Endometrium (tissue), 2 donors: ENCODE results near the gene PLA1A.
A peak's percentile ranks its signal among the peaks of the same experiment; 100 is the strongest.
"Not testable (repeated sequence)": the region's sequence is repeated elsewhere in the genome, so short reads cannot be mapped to it uniquely, and the experiment has no call there.

Source experiments
- FAIRE-seq: peaks from 2 replicates; lab custom pipeline; 2012; peaks lifted over from hg19 to GRCh38; lab: Jason Lieb, UNC
- donor health status: control.
- donor health status: control.

PLA1A gene

DNA sequence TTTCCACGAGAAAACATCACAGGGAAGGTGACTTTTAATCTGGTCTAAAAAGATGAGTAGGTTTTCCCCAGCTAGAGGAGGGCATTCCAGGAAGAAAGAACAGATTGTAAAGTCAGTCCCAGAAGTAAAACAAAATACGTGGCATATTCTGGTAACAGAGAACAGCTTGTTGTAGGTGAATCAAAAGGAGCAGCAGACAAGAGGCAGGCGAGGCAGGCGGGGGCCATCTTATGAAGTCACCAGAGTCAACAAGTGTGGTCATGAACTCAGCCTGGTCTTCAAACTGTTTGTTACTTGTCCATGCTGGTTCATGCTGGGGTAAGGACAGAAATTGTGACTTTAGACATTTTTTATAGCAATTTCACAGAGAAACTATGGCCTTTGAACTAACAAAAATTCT is 66.7 kb downstream of the PLA1A start:
- FAIRE-seq = no peak

DNA sequence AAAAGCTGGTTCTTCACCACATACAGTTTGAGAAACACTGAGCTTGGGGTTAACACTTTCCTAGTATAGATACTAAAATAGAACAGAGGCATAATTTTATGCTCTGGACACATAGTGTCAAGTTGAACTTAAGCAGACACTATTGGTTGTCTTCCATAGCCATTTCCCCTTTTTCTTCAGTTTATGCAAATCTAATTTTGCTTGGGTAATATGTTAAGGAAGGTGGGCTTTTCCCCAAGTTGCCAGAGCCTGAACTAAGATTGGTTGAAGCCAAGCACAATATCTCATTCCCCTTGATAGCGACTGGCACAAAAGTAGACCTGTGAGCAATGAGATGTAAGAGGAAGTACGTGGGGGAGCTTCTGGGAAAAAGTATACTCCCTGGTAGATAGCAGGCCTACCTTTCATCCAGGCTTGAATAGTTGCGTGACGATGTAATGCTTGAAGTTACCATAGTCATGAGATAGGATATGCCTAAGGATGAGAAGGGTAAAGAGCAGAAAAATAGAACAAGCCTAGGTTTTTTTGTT is 67.2 kb downstream of the PLA1A start:
- no peak for FAIRE-seq

DNA sequence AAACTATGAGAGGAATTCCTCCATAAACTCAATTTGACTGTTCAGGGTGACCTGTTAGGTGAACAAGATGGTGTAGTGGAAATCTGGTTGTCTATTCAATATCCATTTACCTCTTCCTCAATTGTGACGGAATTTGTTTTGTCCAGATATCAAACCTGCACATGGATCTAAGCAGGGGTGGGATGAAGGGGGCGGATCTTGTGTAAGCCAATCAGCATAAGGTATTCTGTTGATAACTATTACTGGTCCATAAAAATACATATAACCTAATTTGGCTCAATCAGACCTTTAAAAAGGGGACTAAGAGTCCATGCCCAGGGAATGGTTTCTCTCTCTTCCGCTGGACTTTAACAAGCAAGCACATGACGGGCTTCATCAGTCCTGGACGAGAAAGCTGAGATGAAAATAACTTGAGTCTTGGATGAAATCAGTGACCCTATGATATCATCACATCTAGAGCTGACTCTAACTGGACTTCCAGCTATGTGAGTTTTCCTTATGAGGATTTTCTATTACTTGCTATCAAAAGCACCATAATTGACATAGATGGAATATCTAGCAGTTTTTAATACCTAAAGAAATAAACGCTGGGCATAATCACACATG is 68.4 kb downstream of the PLA1A start:
- no peak for FAIRE-seq

DNA sequence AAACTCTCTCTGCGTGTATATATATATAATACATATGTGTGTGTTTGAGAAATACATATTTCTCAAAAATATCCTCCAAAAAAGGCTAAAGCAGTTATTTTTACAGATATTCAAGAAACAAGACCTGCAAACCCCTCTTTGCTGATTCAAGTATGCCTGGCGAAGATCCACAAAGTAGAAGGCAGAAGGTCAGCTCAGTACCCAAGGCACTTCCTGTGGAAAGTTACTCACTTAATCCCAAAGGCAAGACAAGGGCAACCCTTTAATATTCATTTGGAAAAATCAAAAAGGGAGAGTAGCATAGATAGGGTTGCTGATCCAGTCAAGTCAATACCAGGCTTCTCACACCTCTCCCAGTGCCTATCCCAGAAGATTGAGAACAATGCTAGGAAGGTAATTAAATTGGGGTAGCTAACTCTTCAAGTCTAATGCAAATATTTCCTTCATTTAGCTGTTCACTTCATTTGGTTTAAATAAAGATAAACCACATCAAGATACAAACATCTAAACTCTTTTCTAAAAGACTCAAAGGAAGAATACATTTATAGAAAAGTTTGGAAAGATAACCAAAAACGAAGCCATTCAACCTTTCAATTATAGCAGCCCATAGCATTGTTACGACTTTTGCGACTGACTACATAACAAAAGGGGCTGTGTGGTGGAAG is 72.4 kb downstream of the PLA1A start:
- no peak for FAIRE-seq

DNA sequence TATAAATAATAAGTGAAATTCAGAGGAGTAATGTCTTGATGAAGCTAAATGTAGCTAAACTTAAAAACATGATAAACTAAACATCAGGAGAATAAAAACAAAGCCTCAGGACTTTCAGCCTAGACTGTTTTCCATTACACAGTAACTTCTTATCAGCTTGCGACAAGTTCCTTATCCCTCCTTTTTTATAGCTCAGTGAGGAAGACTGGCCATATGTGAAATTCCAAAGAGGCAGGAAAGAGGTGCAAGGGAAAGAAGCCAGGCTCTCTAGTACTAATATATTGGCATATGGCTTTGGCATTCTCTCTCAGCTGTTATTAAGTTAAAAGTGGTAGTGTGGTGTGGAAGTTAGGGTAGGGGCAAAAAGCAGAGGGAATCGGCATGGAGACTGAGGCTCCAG is 75.1 kb downstream of the PLA1A start:
- no peak for FAIRE-seq

DNA sequence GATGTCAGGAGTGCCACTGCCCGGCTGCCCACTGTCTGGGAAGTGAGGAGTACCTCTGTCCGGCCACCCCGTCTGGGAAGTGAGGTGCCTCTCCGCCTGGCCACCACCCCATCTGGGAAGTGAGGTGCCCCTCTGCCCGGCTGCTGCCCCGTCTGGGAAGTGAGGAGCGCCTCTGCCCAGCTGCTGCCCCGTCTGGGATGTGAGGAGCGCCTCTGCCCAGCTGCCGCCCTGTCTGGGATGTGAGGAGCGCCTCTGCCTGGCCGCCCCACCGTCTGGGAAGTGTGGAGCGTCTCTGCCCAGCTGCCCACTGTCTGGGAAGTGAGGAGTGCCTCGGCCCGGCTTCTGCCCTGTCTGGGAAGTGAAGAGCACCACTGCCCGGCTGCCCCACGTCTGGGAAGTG is 76.2 kb downstream of the PLA1A start:
- FAIRE-seq = no peak

DNA sequence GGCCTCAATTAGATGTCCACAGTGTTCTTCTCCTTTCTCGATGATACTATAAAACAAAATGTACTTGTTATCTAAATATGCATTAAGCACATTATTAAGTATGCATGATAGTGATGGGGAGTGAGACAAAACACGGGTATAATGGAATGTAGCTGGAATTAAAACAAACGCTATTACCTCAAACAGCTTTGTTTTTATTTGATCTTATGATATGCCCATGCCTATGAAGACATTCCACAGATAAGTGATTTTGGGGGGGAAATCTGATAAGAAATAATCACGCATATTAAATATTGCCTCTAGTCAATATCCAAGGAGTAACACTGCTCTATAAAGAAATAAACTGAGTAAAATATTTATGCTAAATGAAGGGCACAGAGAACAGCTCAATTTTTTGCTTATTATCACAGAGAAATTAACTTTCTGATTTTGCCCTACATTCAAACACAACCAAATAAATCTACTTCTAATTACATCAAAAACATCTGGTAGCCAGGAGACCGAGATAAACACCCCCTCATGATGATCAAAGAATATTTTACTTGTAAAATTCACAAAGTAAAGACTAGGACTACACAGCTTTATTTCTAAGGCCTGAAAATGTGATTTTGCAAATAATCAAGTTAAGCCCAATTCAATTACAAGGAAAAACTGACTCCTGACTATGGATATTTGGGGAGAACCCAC is 77.6 kb downstream of the PLA1A start:
- FAIRE-seq = no peak

DNA sequence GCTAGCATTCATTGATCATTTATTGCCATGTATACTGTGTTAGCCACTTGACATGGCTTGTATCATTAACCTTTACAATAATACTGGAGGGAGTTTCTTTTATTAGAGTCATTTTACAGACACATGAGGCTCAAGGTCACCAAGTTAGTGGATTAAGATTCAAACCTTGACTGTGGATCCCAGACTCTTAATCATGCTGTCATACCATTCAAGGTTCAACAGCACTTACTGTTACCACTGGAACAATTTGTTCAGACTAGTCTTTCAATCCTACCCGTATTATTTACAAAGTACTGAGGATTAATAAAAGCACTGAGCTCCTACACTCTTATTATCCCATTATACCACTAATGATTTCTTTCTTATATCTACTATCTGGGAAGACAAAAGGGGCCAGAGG is 78.3 kb downstream of the PLA1A start:
- FAIRE-seq = no peak

DNA sequence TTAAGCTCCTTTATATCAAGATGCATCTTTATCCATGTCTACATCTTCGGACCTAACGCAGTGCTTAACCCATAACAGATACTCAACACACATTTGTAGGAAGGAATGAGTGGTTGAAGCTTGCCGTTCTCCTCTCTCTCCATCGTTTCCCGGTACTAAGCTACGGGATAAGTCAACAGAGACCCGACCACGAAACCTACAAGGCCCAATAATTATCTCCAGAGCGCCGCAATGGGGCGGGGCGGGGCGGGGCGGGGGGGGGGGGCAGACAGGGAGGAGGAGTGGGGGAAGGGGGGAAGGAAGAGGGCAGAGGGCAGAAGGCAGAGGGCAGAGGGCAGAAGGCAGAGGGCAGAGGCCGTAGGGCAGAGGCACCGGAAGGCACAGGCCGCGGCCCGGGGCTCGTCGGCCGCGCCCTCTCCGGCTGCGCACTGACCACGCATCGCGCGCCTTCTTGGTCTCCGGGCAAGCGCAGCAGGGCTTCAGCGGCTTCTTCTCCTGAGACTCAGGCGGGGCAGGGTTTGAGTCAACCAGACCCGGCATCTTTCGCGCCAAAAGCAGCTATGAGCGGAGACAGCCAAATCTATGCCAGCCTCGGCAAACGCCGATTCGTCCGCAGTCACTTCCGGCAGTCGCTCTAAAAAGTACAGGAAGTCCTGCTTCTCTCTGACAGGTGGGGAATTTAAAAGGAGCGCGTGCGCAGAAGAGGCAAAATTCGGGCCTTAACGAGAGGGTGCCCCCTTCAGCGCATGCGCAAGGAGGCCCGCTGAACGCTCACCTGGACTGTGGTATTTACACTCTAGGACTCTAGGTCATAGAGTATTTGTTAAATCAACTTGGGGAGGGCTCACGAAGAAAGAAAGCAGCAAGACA is 79.3 kb downstream of the PLA1A start, which contains the start of gene COX17:
Gene COX17, minus strand, starts transcription at position 636 of the 870 bp plus-strand sequence. Its CDS starts 96 bp downstream, at position 540.
- FAIRE-seq = peak; percentile 90

DNA sequence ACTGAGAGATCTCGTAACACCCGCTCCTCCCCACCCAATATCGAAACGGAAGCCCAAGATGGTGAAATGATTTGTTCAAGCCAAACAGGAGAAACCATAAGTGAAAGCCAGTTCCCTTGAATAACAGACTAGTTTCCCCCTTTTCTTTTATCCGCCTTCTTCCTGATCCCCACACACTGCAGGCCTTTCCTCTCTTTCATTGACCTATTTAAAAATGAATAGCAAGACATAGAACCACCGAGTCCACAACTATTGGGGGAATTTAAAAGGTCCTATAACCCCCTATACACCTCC is 79.9 kb downstream of the PLA1A start:
- no peak for FAIRE-seq

DNA sequence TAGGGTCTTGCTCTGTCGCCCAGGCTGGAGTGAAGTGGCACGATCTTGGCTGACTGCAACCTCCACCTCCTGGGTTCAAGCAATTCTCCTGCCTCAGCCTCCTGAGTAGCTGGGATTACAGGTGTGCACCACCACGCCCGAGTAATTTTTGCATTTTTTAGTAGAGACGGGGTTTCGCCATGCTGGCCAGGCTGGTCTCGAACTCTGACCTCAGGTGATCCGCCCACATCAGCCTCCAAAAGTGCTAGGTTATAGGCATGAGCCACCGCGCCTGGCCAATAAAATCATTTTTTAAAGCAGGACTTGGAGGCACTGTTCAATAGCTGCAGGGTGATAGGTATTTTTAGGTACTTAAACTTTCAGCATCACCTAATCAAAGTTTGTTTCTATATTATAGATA is 80.5 kb downstream of the PLA1A start:
- FAIRE-seq = not testable (repeated sequence)
